ENCODE measurements around the gene APOF. TPM values are rescaled to one million over a fixed set of nuclear protein-coding genes. Genes with fewer than 3 reads are reported as not detected.

APOF gene
- total RNA-seq, 1 experiment from 2014 or later, result not detected

GRCh38 chr12:56341616-56342015 lies 21.0 kb downstream of the APOF start:
- H2BK120ac ChIP-seq (ENCODE audit: low read depth, low read length, poor library complexity, severe bottlenecking), result no peak overlapping the region
- H3K27me3 Mint-ChIP-seq (ENCODE audit: low read depth), result peaks cover 11% of the 10 kb centered on the region
- DNase-seq, result no peak
- H4K8ac ChIP-seq (replicated peaks; ENCODE audit: insufficient read length, low read depth, low read length), result no peak overlapping the region
- no peak overlapping the region for H3K27ac ChIP-seq (ENCODE audit: insufficient read length, low read depth, low read length)
- no peak overlapping the region for H3K9ac ChIP-seq (ENCODE audit: extremely low read depth, insufficient read length, low read length)
- H3K79me1 ChIP-seq (ENCODE audit: insufficient read depth, low read depth, low read length, poor library complexity, severe bottlenecking), result no peaks in the 10 kb centered on the region
- no peak overlapping the region for H2BK5ac ChIP-seq (ENCODE audit: insufficient read length, low read length)
- no peak for TF ChIP-seq CTCF (conservative IDR thresholded peaks at IDR 0.05)
- no peak overlapping the region for H2BK15ac ChIP-seq (ENCODE audit: low read depth, low read length)
- no peak overlapping the region for H3K23ac ChIP-seq (ENCODE audit: insufficient read length, low read depth, low read length)
- H2AK5ac ChIP-seq (ENCODE audit: insufficient read length, low read length), result no peak overlapping the region
- H3K27me3 ChIP-seq (ENCODE audit: insufficient read depth, low read length), result no peaks in the 10 kb centered on the region
- H3K4me1 Mint-ChIP-seq, result peaks cover 27 to 30% of the 10 kb centered on the region in 2 experiments
- H2BK20ac ChIP-seq (ENCODE audit: low read depth, low read length, poor library complexity, severe bottlenecking), result no peak overlapping the region
- no peak overlapping the region for H3K18ac ChIP-seq (ENCODE audit: insufficient read length, low read depth, low read length)
- H4K5ac ChIP-seq (ENCODE audit: insufficient read length, low read depth, low read length), result no peak overlapping the region
- H3K4ac ChIP-seq (ENCODE audit: low read depth, low read length), result no peak overlapping the region
- H3K4me3 Mint-ChIP-seq, result no peak overlapping the region
- no peaks in the 10 kb centered on the region for H4K20me1 ChIP-seq (ENCODE audit: control insufficient read depth, insufficient read depth, insufficient read length)
- H3K4me2 ChIP-seq (ENCODE audit: insufficient read depth, insufficient read length, low read length), result no peak overlapping the region
- WGBS (ENCODE audit: extremely low coverage, insufficient read length, low lambda C conversion rate), result no CpG with 5 or more reads among the region's 1 CpG
- H3K56ac ChIP-seq (ENCODE audit: insufficient read length, low read depth, low read length), result no peak overlapping the region
- no peaks in the 10 kb centered on the region for H3K9me3 ChIP-seq (ENCODE audit: control insufficient read depth, low read depth, low read length)
- no peak overlapping the region for H3K14ac ChIP-seq (ENCODE audit: insufficient read depth, low read length)
- no peaks in the 10 kb centered on the region for H3K9me3 Mint-ChIP-seq
- H3K4me1 ChIP-seq (ENCODE audit: insufficient read depth, low read length), result peaks cover 21% of the 10 kb centered on the region
- no peaks in the 10 kb centered on the region for H3K79me2 ChIP-seq (ENCODE audit: insufficient read depth, low read length)
- H2AFZ ChIP-seq (ENCODE audit: low read length), result no peak overlapping the region
- peaks cover 2 to 41% (median 28%) of the 10 kb centered on the region in 3 experiments; a peak in 6 of 7 replicates for H3K36me3 Mint-ChIP-seq (ENCODE audit: insufficient read depth in 1 of 3, low read depth in 3 of 3)
- H2BK12ac ChIP-seq (ENCODE audit: insufficient read length, low read depth, low read length), result no peak overlapping the region
- H3K27ac Mint-ChIP-seq, result no peak overlapping the region
- no peak overlapping the region for H3T11ph ChIP-seq (ENCODE audit: low read length)
- no peak overlapping the region for H4K91ac ChIP-seq (ENCODE audit: insufficient read length, low read depth, low read length)
- no peaks in the 10 kb centered on the region for H3K23me2 ChIP-seq (ENCODE audit: insufficient read length, low read depth, low read length, poor library complexity, severe bottlenecking)
